ENCODE results near the gene TDRD7. TPM values are rescaled to one million over a fixed set of nuclear protein-coding genes. Genes with fewer than 3 reads are reported as not detected.

TDRD7 gene
- total and polyA plus RNA-seq, 2 of the 8 experiments (the other 6 are each of a cell fraction or from before 2014, with no cell fraction given), result 1.2 to 2.3 TPM

DNA sequence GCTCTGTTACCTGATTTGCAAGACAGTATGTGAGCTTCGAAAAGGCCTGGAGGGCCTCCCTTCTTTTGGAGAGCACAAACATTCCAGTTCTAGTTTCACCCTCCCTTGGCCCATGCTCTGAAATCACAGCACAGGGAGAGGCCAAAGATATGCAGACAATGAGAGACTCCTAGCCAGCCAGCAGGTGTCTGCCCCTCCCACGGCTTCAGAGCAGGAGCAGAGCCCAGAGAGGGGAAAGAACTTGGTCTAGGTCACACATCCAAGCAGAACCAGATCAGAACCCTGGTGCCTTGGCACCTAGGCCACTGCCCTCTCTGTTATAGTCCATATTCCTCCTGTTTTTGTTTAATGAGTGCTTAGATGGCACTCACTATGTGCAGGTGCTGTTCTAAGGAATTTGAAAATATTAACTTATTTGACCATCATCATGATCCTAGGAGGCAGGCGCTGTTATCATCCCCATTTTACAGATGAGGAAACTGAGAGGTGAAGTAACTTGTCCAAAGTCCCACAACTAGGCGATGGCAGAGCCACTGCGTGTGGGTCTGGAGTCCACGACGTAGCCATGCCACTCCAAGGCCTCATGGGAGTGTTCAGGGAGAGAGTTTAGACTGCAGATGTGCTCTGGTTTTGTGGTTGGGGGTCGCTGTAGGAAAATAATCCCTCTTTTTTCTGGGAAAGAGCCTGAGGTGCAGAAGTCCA, 116.8 kb downstream of the TDRD7 start (continued):
- TF ChIP-seq BCL11A (IDR thresholded peaks at IDR 0.05; ENCODE audit: low read depth in 2 of 2, low read length in 2 of 2) (no peak), SUZ12 (IDR thresholded peaks at IDR 0.05; ENCODE audit: low read length) (no peak), HDAC2 (IDR thresholded peaks at IDR 0.05; ENCODE audit: borderline replicate concordance in 1 of 2, low read depth in 2 of 2, low read length in 2 of 2) (peak in 1 of 2 experiments; percentile 64; a peak in 1 of 4 replicates), BACH1 (IDR thresholded peaks at IDR 0.05; ENCODE audit: low read length) (no peak), MAFK (IDR thresholded peaks at IDR 0.05; ENCODE audit: low read depth, low read length) (no peak), YY1 (IDR thresholded peaks at IDR 0.05; ENCODE audit: low read depth, low read length) (no peak; the same call in 1 of the 2 replicates), JUND (IDR thresholded peaks at IDR 0.05; ENCODE audit: low read length) (no peak), RFX5 (IDR thresholded peaks at IDR 0.05; ENCODE audit: borderline replicate concordance, low read depth, low read length) (no peak), SIX5 (IDR thresholded peaks at IDR 0.05; ENCODE audit: low read depth, low read length) (no peak), KDM1A (IDR thresholded peaks at IDR 0.05; ENCODE audit: borderline replicate concordance, low read length) (peak; percentile 89), CEBPB (IDR thresholded peaks at IDR 0.05; ENCODE audit: low read depth, low read length) (no peak), CHD1 (IDR thresholded peaks at IDR 0.05; ENCODE audit: low read depth, low read length) (no peak)
- TF ChIP-seq, protein P1, sequence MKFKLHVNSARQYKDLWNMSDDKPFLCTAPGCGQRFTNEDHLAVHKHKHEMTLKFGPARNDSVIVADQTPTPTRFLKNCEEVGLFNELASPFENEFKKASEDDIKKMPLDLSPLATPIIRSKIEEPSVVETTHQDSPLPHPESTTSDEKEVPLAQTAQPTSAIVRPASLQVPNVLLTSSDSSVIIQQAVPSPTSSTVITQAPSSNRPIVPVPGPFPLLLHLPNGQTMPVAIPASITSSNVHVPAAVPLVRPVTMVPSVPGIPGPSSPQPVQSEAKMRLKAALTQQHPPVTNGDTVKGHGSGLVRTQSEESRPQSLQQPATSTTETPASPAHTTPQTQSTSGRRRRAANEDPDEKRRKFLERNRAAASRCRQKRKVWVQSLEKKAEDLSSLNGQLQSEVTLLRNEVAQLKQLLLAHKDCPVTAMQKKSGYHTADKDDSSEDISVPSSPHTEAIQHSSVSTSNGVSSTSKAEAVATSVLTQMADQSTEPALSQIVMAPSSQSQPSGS (IDR thresholded peaks at IDR 0.05; ENCODE audit: low read length), result peak; percentile 47; the same call in 1 of the 2 replicates

Measured in H1 (cell line).